ENCODE measurements around the gene RXRA. TPM values are rescaled to one million over a fixed set of nuclear protein-coding genes. Genes with fewer than 3 reads are reported as not detected.
A peak's percentile ranks its signal among the peaks of the same experiment; 100 is the strongest.

The RXRA gene
- total and polyA plus RNA-seq, 2 of the 4 experiments (the other 2 are of a cell fraction): 7.5 to 17.9 TPM

DNA sequence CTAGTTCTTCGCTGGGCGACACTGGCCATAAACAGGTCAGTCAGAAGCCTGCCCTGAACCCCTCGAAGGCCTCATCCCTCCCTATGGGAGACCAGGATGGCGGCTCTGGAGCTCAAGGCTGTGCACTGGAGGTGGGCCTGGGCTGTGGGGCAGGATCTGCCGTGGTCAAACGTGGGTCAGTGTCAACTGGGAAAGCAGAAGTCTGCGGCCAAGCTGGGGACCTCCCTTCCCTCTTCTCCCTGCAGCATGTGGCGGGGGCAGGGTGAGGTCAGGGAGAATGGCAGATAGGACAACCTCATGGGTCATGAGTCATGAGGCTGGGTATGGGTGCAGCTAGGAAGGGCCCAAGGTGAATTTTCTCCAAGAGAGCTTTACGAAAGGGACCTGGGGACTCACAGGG, 132.9 kb downstream of the RXRA start:
- CTCF ChIA-PET: interaction anchor here (0.9 kb wide), 1 partner anchor 205 kb away, joined by 3 read pairs; no protein-coding TSS in a partner anchor

More for the DNA sequence above, 132.9 kb downstream of the RXRA start:
- H3K36me3 ChIP-seq (ENCODE audit: control insufficient read depth, insufficient read depth, low read length): no peaks in the 10 kb centered on the region
- H3K4me1 ChIP-seq (ENCODE audit: control insufficient read depth, insufficient read depth, low read length): peaks cover 30% of the 10 kb centered on the region
- H3K4me3 ChIP-seq (ENCODE audit: insufficient read depth, low read depth, low read length): no peak overlapping the region
- no peak overlapping the region for H3K14ac ChIP-seq (replicated peaks; ENCODE audit: low read depth, low read length)
- H3K56ac ChIP-seq (ENCODE audit: extremely low read depth, insufficient read depth, low read length): no peak overlapping the region
- no peaks in the 10 kb centered on the region for H4K20me1 ChIP-seq (ENCODE audit: insufficient read depth, low read length)
- dilution Hi-C loops (cut with HindIII; ENCODE audit: low sequenced_read_pairs, unreplicated experiment) (no loop called here), in situ Hi-C loops (cut with MboI; ENCODE audit: low sequenced_read_pairs) (no loop called here), intact Hi-C loops (cut with micrococcal nuclease) (loop anchor here (10.0 kb wide), 1 partner anchor 76 kb away; no protein-coding TSS in a partner anchor)
- no peak overlapping the region for H3K18ac ChIP-seq (ENCODE audit: low read depth, low read length)
- no peak overlapping the region for H3K4me2 ChIP-seq (ENCODE audit: low read depth, low read length)
- H3K9ac ChIP-seq (ENCODE audit: low read depth, low read length): no peak overlapping the region
- no peak for ATAC-seq (ENCODE audit: low read depth)
- no peak overlapping the region for H2AFZ ChIP-seq (replicated peaks; ENCODE audit: low read length, poor library complexity)
- no peak overlapping the region for H4K8ac ChIP-seq (ENCODE audit: low read depth in 2 of 2, low read length in 2 of 2)
- H3K27ac ChIP-seq (ENCODE audit: insufficient read depth, low read length): no peak overlapping the region
- TF ChIP-seq MAZ (IDR thresholded peaks at IDR 0.05; ENCODE audit: borderline replicate concordance, low read depth, low read length) (no peak), MAFK (IDR thresholded peaks at IDR 0.05; ENCODE audit: low read depth, low read length) (no peak), USF2 (IDR thresholded peaks at IDR 0.05; ENCODE audit: low read depth, low read length) (no peak), NFE2L2 (IDR thresholded peaks at IDR 0.05; ENCODE audit: low read depth, low read length) (no peak), BHLHE40 (IDR thresholded peaks at IDR 0.05; ENCODE audit: low read depth, low read length) (no peak), RCOR1 (IDR thresholded peaks at IDR 0.05; ENCODE audit: insufficient replicate concordance, low read length) (no peak), CEBPB (IDR thresholded peaks at IDR 0.05; ENCODE audit: low read depth, low read length) (no peak), MXI1 (IDR thresholded peaks at IDR 0.05; ENCODE audit: borderline replicate concordance, low read depth, low read length) (no peak), FOS (IDR thresholded peaks at IDR 0.05; ENCODE audit: low read depth, low read length) (no peak), ELK1 (IDR thresholded peaks at IDR 0.05; ENCODE audit: borderline replicate concordance, low read depth, low read length) (no peak), SMC3 (IDR thresholded peaks at IDR 0.05; ENCODE audit: low read depth, low read length) (no peak), CTCF (conservative IDR thresholded peaks at IDR 0.05; ENCODE audit: low read depth, low read length) (no peak), POLR2A (IDR thresholded peaks at IDR 0.05; ENCODE audit: low read depth, low read length) (no peak), CHD1 (IDR thresholded peaks at IDR 0.05; ENCODE audit: low read depth, low read length) (no peak), RFX5 (IDR thresholded peaks at IDR 0.05; ENCODE audit: low read depth, low read length) (no peak), RAD21 (IDR thresholded peaks at IDR 0.05; ENCODE audit: low read length) (no peak)
- H2BK20ac ChIP-seq (ENCODE audit: low read depth, low read length): no peak overlapping the region
- H3K4ac ChIP-seq (ENCODE audit: low read depth, low read length): peak overlapping the region; percentile 100; the same call in 1 of the 2 replicates
- H2BK120ac ChIP-seq (ENCODE audit: low read depth, low read length): peak overlapping the region; percentile 99; the same call in 1 of the 2 replicates
- POLR2A ChIA-PET (ENCODE audit: unreplicated experiment): interaction anchor here (2.1 kb wide), 1 partner anchor 186 kb away, joined by 7 read pairs; no protein-coding TSS in a partner anchor
- peak overlapping the region; percentile 10 for H2AK5ac ChIP-seq (ENCODE audit: low read depth, low read length)
- peaks cover 5 to 28% of the 10 kb centered on the region in 2 experiments; a peak in 2 of 4 replicates for H3K79me1 ChIP-seq (ENCODE audit: low read depth in 1 of 2, low read length in 2 of 2)
- H3K23ac ChIP-seq (ENCODE audit: low read depth, low read length): no peak overlapping the region
- no peak overlapping the region for H2BK15ac ChIP-seq (ENCODE audit: low read depth, low read length)
- no peaks in the 10 kb centered on the region for H3K27me3 ChIP-seq (ENCODE audit: control insufficient read depth, insufficient read depth, low read length)
- H3K9me3 ChIP-seq (ENCODE audit: control insufficient read depth, insufficient read depth, low read length): peaks cover 5% of the 10 kb centered on the region; the same call in 1 of the 2 replicates
- peak overlapping the region; percentile 79 for H2AK9ac ChIP-seq (replicated peaks; ENCODE audit: low read depth, low read length, poor library complexity)
- DNase-seq: no peak
- H4K5ac ChIP-seq (ENCODE audit: low read depth, low read length): no peak overlapping the region
- no TSS peak for BruUV-seq (replicated peaks)
- 80% methylated on average over 1 of the region's 9 CpGs; no CpG with 5 or more reads in 1 of the 2 experiments for WGBS, 2 experiments (ENCODE audit: extremely low coverage in 2 of 2, insufficient read length in 1 of 2)
- peaks cover 23% of the 10 kb centered on the region for H3K9me1 ChIP-seq (ENCODE audit: insufficient read depth, low read length)
- H2BK5ac ChIP-seq (ENCODE audit: low read depth, low read length, poor library complexity, severe bottlenecking): no peak overlapping the region
- H4K91ac ChIP-seq (ENCODE audit: insufficient read depth, low read depth, low read length): no peak overlapping the region
